H9 (cell line): Measurements from ENCODE around the gene CAPN12. TPM values are rescaled to one million over a fixed set of nuclear protein-coding genes. Genes with fewer than 3 reads are reported as not detected.

Source experiments
- DNase-seq: peaks from one replicate; pipeline ENCODE4 v3.0.0-alpha.2; 2017
- H2AFZ ChIP-seq: one replicate; pipeline ENCODE4 v1.6.1; 2013; ENCODE audit warnings: mild to moderate bottlenecking, low read length, control low read depth, moderate library complexity
- H2AK5ac ChIP-seq: 2 replicates; pipeline ENCODE4 v1.6.1; 2013; ENCODE audit warnings: low read length, control low read depth, mixed read lengths; ENCODE audit not compliant: insufficient read length
- H2BK120ac ChIP-seq: one replicate; pipeline ENCODE4 v1.6.1; 2013; ENCODE audit warnings: low read depth, mild to moderate bottlenecking, low read length, control low read depth, inconsistent platforms; ENCODE audit not compliant: poor library complexity, severe bottlenecking
- H2BK12ac ChIP-seq: 2 replicates; pipeline ENCODE4 v1.6.1; 2013; ENCODE audit warnings: low read length, control low read depth, mixed read lengths, low read depth; ENCODE audit not compliant: insufficient read length
- H2BK15ac ChIP-seq: 2 replicates; pipeline ENCODE4 v1.6.1; 2013; ENCODE audit warnings: low read depth, low read length, control low read depth
- H2BK20ac ChIP-seq: one replicate; pipeline ENCODE4 v1.6.1; 2013; ENCODE audit warnings: low read depth, mild to moderate bottlenecking, low read length, control low read depth, inconsistent platforms; ENCODE audit not compliant: poor library complexity, severe bottlenecking
- H2BK5ac ChIP-seq: 2 replicates; pipeline ENCODE4 v1.6.1; 2013; ENCODE audit warnings: low read length, control low read depth, mixed read lengths; ENCODE audit not compliant: insufficient read length
- H3K14ac ChIP-seq: 2 replicates; pipeline ENCODE4 v1.6.1; 2013; ENCODE audit warnings: low read length, control low read depth; ENCODE audit not compliant: insufficient read depth
- H3K18ac ChIP-seq: 2 replicates; pipeline ENCODE4 v1.6.1; 2013; ENCODE audit warnings: low read depth, mild to moderate bottlenecking, mixed read lengths, low read length, control low read depth; ENCODE audit not compliant: insufficient read length
- H3K23ac ChIP-seq: 2 replicates; pipeline ENCODE4 v1.6.1; 2013; ENCODE audit warnings: low read length, control low read depth, mixed read lengths, low read depth; ENCODE audit not compliant: insufficient read length
- H3K23me2 ChIP-seq: 2 replicates; pipeline ENCODE4 v1.6.1; 2013; ENCODE audit warnings: low read depth, mild to moderate bottlenecking, mixed read lengths, low read length, control low read depth; ENCODE audit not compliant: insufficient read length, poor library complexity, severe bottlenecking
- H3K27ac ChIP-seq: 2 replicates; pipeline ENCODE4 v1.5.1; 2013; ENCODE audit warnings: low read length, control low read depth, mixed read lengths, low read depth; ENCODE audit not compliant: insufficient read length
- H3K27me3 ChIP-seq: 2 replicates; pipeline ENCODE4 v1.6.1; 2013; ENCODE audit warnings: low read length, control low read depth, inconsistent platforms; ENCODE audit not compliant: insufficient read depth
- H3K4ac ChIP-seq: 2 replicates; pipeline ENCODE4 v1.6.1; 2013; ENCODE audit warnings: low read depth, mild to moderate bottlenecking, control low read depth, inconsistent platforms, low read length, moderate library complexity
- H3K4me1 ChIP-seq: 2 replicates; pipeline ENCODE4 v1.6.1; 2013; ENCODE audit warnings: low read length, control low read depth, inconsistent platforms; ENCODE audit not compliant: insufficient read depth
- H3K4me2 ChIP-seq: 2 replicates; pipeline ENCODE4 v1.6.1; 2013; ENCODE audit warnings: low read length, control low read depth, mixed read lengths; ENCODE audit not compliant: insufficient read length, insufficient read depth
- H3K56ac ChIP-seq: 2 replicates; pipeline ENCODE4 v1.6.1; 2013; ENCODE audit warnings: low read depth, mild to moderate bottlenecking, mixed read lengths, low read length, control low read depth; ENCODE audit not compliant: insufficient read length
- H3K79me1 ChIP-seq: 2 replicates; pipeline ENCODE4 v1.6.1; 2013; ENCODE audit warnings: low read depth, mild to moderate bottlenecking, moderate library complexity, low read length, control low read depth, inconsistent platforms; ENCODE audit not compliant: insufficient read depth, poor library complexity, severe bottlenecking
- H3K79me2 ChIP-seq: 2 replicates; pipeline ENCODE4 v1.6.1; 2013; ENCODE audit warnings: low read length, control low read depth, inconsistent platforms; ENCODE audit not compliant: insufficient read depth
- H3K9ac ChIP-seq: 2 replicates; pipeline ENCODE4 v1.6.1; 2013; ENCODE audit warnings: low read length, control low read depth, mixed read lengths; ENCODE audit not compliant: insufficient read length; ENCODE audit errors: extremely low read depth
- H3K9me3 ChIP-seq: one replicate; pipeline ENCODE4 v1.6.1; 2013; ENCODE audit warnings: low read depth, low read length, inconsistent platforms; ENCODE audit not compliant: control insufficient read depth
- H3T11ph ChIP-seq: one replicate; pipeline ENCODE4 v1.6.1; 2013; ENCODE audit warnings: mild to moderate bottlenecking, low read length, control low read depth, inconsistent platforms
- H4K20me1 ChIP-seq: one replicate; pipeline ENCODE4 v1.6.1; 2013; ENCODE audit not compliant: control insufficient read depth, insufficient read length, insufficient read depth
- H4K5ac ChIP-seq: 2 replicates; pipeline ENCODE4 v1.6.1; 2013; ENCODE audit warnings: low read depth, mild to moderate bottlenecking, mixed read lengths, low read length, control low read depth; ENCODE audit not compliant: insufficient read length
- H4K8ac ChIP-seq: replicated peaks from 2 replicates; pipeline ENCODE4 v1.6.1; 2013; ENCODE audit warnings: low read length, control low read depth, mixed read lengths, low read depth; ENCODE audit not compliant: insufficient read length
- H4K91ac ChIP-seq: 2 replicates; pipeline ENCODE4 v1.6.1; 2013; ENCODE audit warnings: low read depth, mild to moderate bottlenecking, moderate library complexity, mixed read lengths, low read length, control low read depth; ENCODE audit not compliant: insufficient read length
- H3K27ac Mint-ChIP-seq, 3 experiments: 2 replicates in 2 of 3; 3 replicates in 1 of 3; pipeline ENCODE4 v1.8.0; 2020 to 2021; ENCODE audit warnings: mixed read lengths in 3 of 3, mild to moderate bottlenecking in 1 of 3, moderate library complexity in 1 of 3
- H3K27me3 Mint-ChIP-seq: 2 replicates; pipeline ENCODE4 v1.8.0; 2021; ENCODE audit warnings: low read depth, mild to moderate bottlenecking, moderate library complexity, mixed read lengths
- H3K36me3 Mint-ChIP-seq, 3 experiments: 2 replicates in 2 of 3; 3 replicates in 1 of 3; pipeline ENCODE4 v1.8.0; 2020 to 2021; ENCODE audit warnings: low read depth in 3 of 3, mixed read lengths in 3 of 3; ENCODE audit not compliant: insufficient read depth in 1 of 3
- H3K4me1 Mint-ChIP-seq, 2 experiments: 2 replicates each; pipeline ENCODE4 v1.8.0; 2020; ENCODE audit warnings: mixed read lengths in 2 of 2
- H3K4me3 Mint-ChIP-seq, 2 experiments: 2 replicates in 1 of 2; 3 replicates in 1 of 2; pipeline ENCODE4 v1.8.0; 2020 to 2021; ENCODE audit warnings: mild to moderate bottlenecking in 2 of 2, mixed read lengths in 2 of 2, moderate library complexity in 1 of 2
- H3K9me3 Mint-ChIP-seq, 2 experiments: 2 replicates in 1 of 2; 3 replicates in 1 of 2; pipeline ENCODE4 v1.8.0; 2020; ENCODE audit warnings: mild to moderate bottlenecking in 2 of 2, mixed read lengths in 2 of 2, moderate library complexity in 1 of 2
- CTCF ChIP-seq: fragments of 200-600 bp; sonication (generic); conservative IDR thresholded peaks from 3 replicates; pipeline ENCODE4 v1.8.0; 2021; ENCODE audit warnings: antibody characterized with exemption, mild to moderate bottlenecking
- WGBS: extraction: QIAGEN DNeasy Blood & Tissue Kit; methylation state at CpG from one replicate; pipeline ENCODE4 v1.1.7; 2013; ENCODE audit warnings: missing lambda C conversion rate, low lambda C conversion rate, mixed read lengths; ENCODE audit not compliant: insufficient read length; ENCODE audit errors: extremely low coverage; 5-methylcytosine and 5-hydroxymethylcytosine counted together
- total RNA-seq: library from RNA; stranded (reverse); gene quantifications from 2 replicates; pipeline ENCODE4 v1.2.1, GENCODE V29; 2021

The CAPN12 gene
- total RNA-seq, 1 experiment from 2014 or later = 10.5 TPM

- TF ChIP-seq CTCF = peak; percentile 21; the same call in 1 of the 3 replicates
- Histone ChIP-seq H3K4ac (no peak overlapping the region), H3K23me2 (no peaks in the 10 kb centered on the region), H4K20me1 (no peaks in the 10 kb centered on the region), H3K18ac (no peak overlapping the region), H3K27ac (no peak overlapping the region), H2BK120ac (no peak overlapping the region), H3K9me3 (no peaks in the 10 kb centered on the region), H3K9ac (no peak overlapping the region), H2BK15ac (no peak overlapping the region), H2BK5ac (no peak overlapping the region), H3K79me2 (no peaks in the 10 kb centered on the region; the same call in 1 of the 2 replicates), H4K8ac (no peak overlapping the region), H4K91ac (no peak overlapping the region), H3K4me1 (no peaks in the 10 kb centered on the region), H3K14ac (no peak overlapping the region), H2AFZ (no peak overlapping the region), H2BK20ac (no peak overlapping the region), H2AK5ac (no peak overlapping the region), H3K56ac (no peak overlapping the region), H3T11ph (no peak overlapping the region), H3K23ac (no peak overlapping the region), H3K79me1 (no peaks in the 10 kb centered on the region), H3K27me3 (no peaks in the 10 kb centered on the region), H2BK12ac (no peak overlapping the region), H3K4me2 (no peak overlapping the region), H4K5ac (no peak overlapping the region)
- Mint-ChIP-seq H3K36me3 (peaks cover 40 to 90% (median 74%) of the 10 kb centered on the region in 3 experiments), H3K9me3 (no peaks in the 10 kb centered on the region; a peak in 1 of 5 replicates), H3K4me1 (0 out of 4 replicates have a peak, but pooled peaks cover 0 to 2% of the 10 kb centered on the region in 2 experiments), H3K4me3 (no peak overlapping the region), H3K27me3 (no peaks in the 10 kb centered on the region; the same call in 1 of the 2 replicates), H3K27ac (peak overlapping the region in 2 of 3 experiments; percentile 27; a peak in 3 of 7 replicates)
- WGBS = no CpG with 5 or more reads among the region's 13 CpGs
- DNase-seq = no peak
Measured at GRCh38 chr19:38704488-38705026, 39.7 kb downstream of the CAPN12 start.
